ENCODE measurements around the gene CDKAL1.

DNA sequence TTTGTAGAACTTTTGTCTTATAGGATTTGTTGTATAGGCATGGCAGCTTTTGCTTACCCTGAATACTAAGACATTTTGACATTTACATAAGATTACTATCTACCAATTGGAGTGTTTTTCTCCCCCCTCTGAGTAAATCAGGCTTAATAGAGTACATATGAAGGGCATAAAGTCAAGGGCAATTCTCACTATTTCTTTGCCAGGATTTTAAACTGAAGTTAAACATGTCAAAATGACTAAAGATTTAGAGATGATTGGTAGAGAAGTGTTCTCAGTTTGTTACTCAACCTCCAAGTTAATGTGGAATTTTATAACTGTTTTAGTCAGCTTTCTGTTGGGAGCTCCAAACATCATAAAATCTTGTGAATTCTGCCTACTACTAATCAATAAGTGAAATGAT lies 157.8 kb downstream of the CDKAL1 start:
- TF ChIP-seq GATA2 (IDR thresholded peaks at IDR 0.05; ENCODE audit: low read depth, low read length) = no peak
- no peak for TF ChIP-seq GATA3 (IDR thresholded peaks at IDR 0.05; ENCODE audit: low read depth, low read length)

All from SH-SY5Y (cell line).